H1 (cell line): ENCODE measurements around the gene HEXIM1. TPM values are rescaled to one million over a fixed set of nuclear protein-coding genes. Genes with fewer than 3 reads are reported as not detected.

Source experiments
- CBX5 ChIP-seq: fragments of 300-800, 300-1000 bp; sonication (generic); IDR thresholded peaks from 2 replicates; pipeline ENCODE4 v1.7.1; 2016; ENCODE audit warnings: antibody characterized with exemption, low read length, low read depth
- CHD7 ChIP-seq: fragments of 300-600 bp; sonication (generic); IDR thresholded peaks from 2 replicates; pipeline ENCODE4 v1.7.1; 2012; ENCODE audit warnings: low read length, moderate library complexity, mild to moderate bottlenecking, inconsistent platforms; ENCODE audit not compliant: insufficient replicate concordance
- JUN ChIP-seq: IDR thresholded peaks from 2 replicates; pipeline ENCODE4 v1.6.1; 2011; ENCODE audit warnings: low read depth, mild to moderate bottlenecking, improper control_type of control experiment, low read length
- POU5F1 ChIP-seq: IDR thresholded peaks from 2 replicates; pipeline ENCODE4 v1.6.1; 2011; ENCODE audit warnings: low read depth, mild to moderate bottlenecking, low read length, moderate library complexity
- RBBP5 ChIP-seq: IDR thresholded peaks from 2 replicates; pipeline ENCODE4 v1.7.1; 2012; ENCODE audit warnings: low read depth, mild to moderate bottlenecking, inconsistent platforms, low read length, moderate library complexity, borderline replicate concordance
- RXRA ChIP-seq: IDR thresholded peaks from 2 replicates; pipeline ENCODE4 v1.6.1; 2011; ENCODE audit warnings: low read depth, mild to moderate bottlenecking, low read length, moderate library complexity; ENCODE audit not compliant: insufficient read depth
- polyA plus RNA-seq, 7 experiments: library from polyadenylated mRNA; depleted of rRNA in 3 of 7; stranded (reverse) in 5 of 7; unstranded in 2 of 7; fragments of >200 nt in 5 of 7; fragments of 200-250 nt in 2 of 7; gene quantifications; 1 replicate in 5 of 7; 2 replicates in 1 of 7; 4 replicates in 1 of 7; pipeline versions ENCODE4 v1.2.1 to v1.2.3, GENCODE V29; 2011 to 2013; ENCODE audit warnings: missing spikeins in 2 of 7, mixed read lengths in 2 of 7
- total RNA-seq: library from RNA; stranded (reverse); fragmentation: NEBNext Ultra II Directional; extraction: Animal tissue kit (Norgen Biotek cat#: 25700); gene quantifications from 2 replicates; pipeline ENCODE4 v1.2.1, GENCODE V29; 2021

The HEXIM1 gene
- total and polyA plus RNA-seq, 2 of the 8 experiments (the other 6 are each of a cell fraction or from before 2014, with no cell fraction given), result 9.1 to 38.3 TPM

DNA sequence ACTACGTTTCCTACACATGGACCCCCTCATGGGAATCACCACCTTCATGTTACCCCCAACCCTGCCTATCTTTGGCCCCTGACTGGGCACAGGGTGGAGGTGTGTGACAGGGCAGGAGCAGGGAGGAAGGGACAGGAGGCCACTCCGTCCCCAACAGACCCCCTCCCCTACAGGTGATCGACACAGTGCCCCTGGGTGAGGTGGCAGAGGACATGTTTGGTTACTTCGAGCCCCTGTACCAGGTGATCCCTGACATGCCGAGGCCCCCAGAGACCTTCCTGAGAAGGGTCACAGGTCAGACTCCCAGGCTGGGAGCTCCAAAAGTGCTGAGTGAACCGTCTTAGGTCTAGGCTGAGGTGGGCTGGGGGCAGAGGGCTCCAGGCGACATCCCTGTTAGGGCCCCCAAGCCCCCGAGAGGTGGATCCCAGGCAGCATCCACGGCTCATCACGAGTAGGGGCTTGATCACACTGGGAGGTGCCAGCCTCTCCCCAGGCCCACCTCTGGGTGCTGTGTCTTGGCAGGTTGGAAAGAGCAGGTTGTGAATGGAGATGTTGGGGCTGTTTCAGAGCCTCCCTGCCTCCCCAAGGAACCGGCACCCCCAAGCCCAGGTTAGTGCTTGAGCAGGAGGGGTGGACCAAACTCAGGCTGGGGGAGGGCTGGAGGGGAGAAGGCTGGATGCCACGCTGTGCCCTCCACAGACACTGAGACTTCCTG is 11.3 kb upstream of the HEXIM1 start (continued):
- no peak for TF ChIP-seq CHD7
- TF ChIP-seq JUN, result no peak
- no peak for TF ChIP-seq RBBP5
- TF ChIP-seq RXRA, result no peak
- TF ChIP-seq CBX5, result no peak
- no peak for TF ChIP-seq POU5F1
